HL-60/S4 treated with retinoic acid at 250 ng/mL for 4 days and 3 days (cell line): ENCODE results near the gene NCAM1.

Experiments used
- in situ Hi-C: fragments of 300-500 bp; cut with MboI; formaldehyde crosslinking; loops from 2 replicates; pipeline ENCODE4 v1.7.0; 2022; ENCODE audit warnings: low sequenced_read_pairs

Gene NCAM1

GRCh38 chr11:113121746-113122145, 160.5 kb downstream of the NCAM1 start:
- in situ Hi-C loops, result no loop called here

GRCh38 chr11:113124006-113124405, 162.8 kb downstream of the NCAM1 start:
- in situ Hi-C loops, result no loop called here

GRCh38 chr11:113124578-113124977, 163.4 kb downstream of the NCAM1 start:
- in situ Hi-C loops, result no loop called here

GRCh38 chr11:113129261-113129992, 168.2 kb downstream of the NCAM1 start:
- in situ Hi-C loops, result no loop called here

GRCh38 chr11:113131036-113131775, 170.0 kb downstream of the NCAM1 start:
- in situ Hi-C loops, result no loop called here

GRCh38 chr11:113133071-113133470, 171.9 kb downstream of the NCAM1 start:
- in situ Hi-C loops, result no loop called here

- in situ Hi-C loops, result no loop called here
These were observed 173.4 kb downstream of the NCAM1 start for GRCh38 chr11:113134626-113135025.

GRCh38 chr11:113137713-113138529, 176.7 kb downstream of the NCAM1 start:
- in situ Hi-C loops, result no loop called here

GRCh38 chr11:113138731-113139130, 177.5 kb downstream of the NCAM1 start:
- in situ Hi-C loops, result no loop called here

- in situ Hi-C loops, result no loop called here
These were observed 179.8 kb downstream of the NCAM1 start for GRCh38 chr11:113141010-113141409.

- in situ Hi-C loops, result no loop called here
These were observed 181.3 kb downstream of the NCAM1 start for GRCh38 chr11:113142508-113142907.

- in situ Hi-C loops, result no loop called here
These were observed 186.0 kb downstream of the NCAM1 start for GRCh38 chr11:113147249-113147648.

GRCh38 chr11:113148076-113148475, 186.9 kb downstream of the NCAM1 start:
- in situ Hi-C loops, result no loop called here

GRCh38 chr11:113148652-113149051, 187.4 kb downstream of the NCAM1 start:
- in situ Hi-C loops, result no loop called here

- in situ Hi-C loops, result no loop called here
These were observed 190.3 kb downstream of the NCAM1 start for GRCh38 chr11:113151521-113151920.

- in situ Hi-C loops, result no loop called here
These were observed 191.3 kb downstream of the NCAM1 start for GRCh38 chr11:113152500-113152899.

GRCh38 chr11:113153847-113154246, 192.6 kb downstream of the NCAM1 start:
- in situ Hi-C loops, result no loop called here

- in situ Hi-C loops, result no loop called here
These were observed 199.0 kb downstream of the NCAM1 start for GRCh38 chr11:113159988-113160807.

GRCh38 chr11:113160808-113161124, 199.5 kb downstream of the NCAM1 start:
- in situ Hi-C loops, result no loop called here

GRCh38 chr11:113161711-113162591, 200.7 kb downstream of the NCAM1 start:
- in situ Hi-C loops, result no loop called here
